ENCODE data around the gene KLHL40.

Gene KLHL40

DNA sequence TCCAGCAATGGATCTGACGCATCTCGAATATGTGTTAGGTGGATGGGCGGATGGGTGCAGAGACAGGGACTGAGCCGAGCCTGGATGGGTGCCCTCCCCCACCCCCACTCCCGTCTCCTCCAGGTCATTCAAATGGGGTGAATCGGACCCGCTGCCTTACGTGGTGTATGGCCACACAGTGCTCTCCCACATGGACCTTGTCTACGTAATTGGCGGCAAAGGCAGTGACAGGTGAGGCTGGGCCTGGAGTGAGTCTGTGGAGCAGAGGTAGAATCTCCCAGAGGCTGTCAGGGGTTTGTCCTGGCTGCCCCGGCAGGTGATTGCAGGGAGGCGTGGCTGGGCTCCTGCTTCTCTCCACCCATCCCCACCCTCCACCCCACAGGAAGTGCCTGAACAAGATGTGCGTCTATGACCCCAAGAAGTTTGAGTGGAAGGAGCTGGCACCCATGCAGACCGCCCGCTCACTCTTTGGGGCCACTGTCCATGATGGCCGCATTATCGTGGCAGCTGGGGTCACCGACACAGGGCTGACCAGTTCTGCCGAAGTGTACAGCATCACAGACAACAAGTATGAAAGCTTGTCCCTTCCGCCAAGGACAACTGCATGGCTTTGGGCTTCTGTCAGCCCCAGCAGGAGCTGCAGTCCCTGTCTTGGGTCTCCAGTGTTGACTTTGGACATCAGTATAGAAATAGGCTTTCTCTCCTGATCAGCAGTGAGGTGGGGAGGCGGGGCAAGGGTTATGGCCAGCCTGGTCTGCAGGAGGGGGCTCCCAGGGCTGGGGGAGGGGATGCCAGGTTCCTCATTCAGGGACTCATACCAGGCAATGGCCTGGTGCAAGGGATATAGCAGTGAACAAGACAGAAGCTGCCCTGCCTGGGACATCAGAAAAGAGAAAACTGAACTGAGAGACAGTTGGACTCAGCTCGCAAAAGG is 3.4 kb downstream of the KLHL40 start:
- Mint-ChIP-seq H3K4me3 (no peak overlapping the region), H3K27ac (no peak overlapping the region), H3K9me3 (no peaks in the 10 kb centered on the region), H3K4me1 (peaks cover 6% of the 10 kb centered on the region), H3K36me3 (no peaks in the 10 kb centered on the region)
- no peak for ATAC-seq
- no peak for DNase-seq (ENCODE audit: low spot score in 2 of 2)

DNA sequence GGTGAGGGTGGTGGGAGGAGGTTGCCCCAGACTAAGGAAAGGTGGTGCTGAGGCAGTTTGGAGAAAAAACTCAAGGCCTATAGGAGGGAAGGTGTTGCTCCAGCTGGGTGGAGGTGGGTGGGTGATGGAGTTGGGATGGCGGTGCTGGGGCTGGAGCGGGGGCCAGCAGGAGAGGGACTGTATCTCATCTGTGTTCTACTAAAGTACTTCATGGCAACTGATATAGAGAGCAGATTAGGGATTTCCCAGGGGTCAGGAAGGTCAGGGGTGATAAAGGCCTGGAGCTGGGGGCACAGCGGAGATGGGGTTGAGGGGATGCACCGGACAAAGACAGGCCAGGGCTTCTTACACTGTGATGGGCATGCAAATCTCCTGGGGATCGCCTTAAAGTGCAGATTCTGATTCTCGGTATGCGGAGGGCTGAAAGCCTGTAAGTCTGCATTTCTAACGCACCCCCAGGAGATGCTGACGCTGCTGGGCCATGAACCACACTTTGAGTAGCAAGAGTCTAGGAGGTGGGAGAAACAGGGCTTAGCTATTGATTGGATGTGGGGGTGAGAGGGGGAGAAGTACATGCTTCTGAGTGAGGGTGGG is 4.2 kb downstream of the KLHL40 start:
- no peaks in the 10 kb centered on the region for H3K9me3 Mint-ChIP-seq
- no peak for DNase-seq (ENCODE audit: low spot score in 2 of 2)
- peaks cover 6% of the 10 kb centered on the region for H3K4me1 Mint-ChIP-seq
- ATAC-seq: no peak
- no peak overlapping the region for H3K27ac Mint-ChIP-seq
- no peak overlapping the region for H3K4me3 Mint-ChIP-seq
- H3K36me3 Mint-ChIP-seq: no peaks in the 10 kb centered on the region

DNA sequence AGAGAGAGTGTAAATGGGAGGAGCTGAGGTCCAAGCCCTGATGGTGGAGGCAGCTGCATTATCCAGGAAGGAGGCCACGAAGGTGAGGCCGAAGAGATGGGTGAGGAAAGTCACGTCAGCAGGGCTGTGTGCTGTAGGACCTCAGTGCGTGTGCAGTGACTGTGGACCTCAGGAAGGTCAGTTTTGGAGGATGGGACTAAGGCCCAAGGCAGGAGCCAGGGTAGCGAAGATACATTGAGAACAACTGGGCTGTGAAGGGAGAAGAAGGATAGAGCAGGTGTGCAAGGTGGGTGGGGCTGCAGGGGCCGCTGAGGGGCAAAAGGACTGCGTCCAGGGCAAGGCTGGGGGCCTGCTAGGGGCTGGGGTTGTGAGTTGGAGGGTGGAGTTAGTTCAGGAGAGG is 4.9 kb downstream of the KLHL40 start:
- DNase-seq (ENCODE audit: low spot score in 2 of 2) (no peak), ATAC-seq (no peak)
- Mint-ChIP-seq H3K9me3 (no peaks in the 10 kb centered on the region), H3K36me3 (no peaks in the 10 kb centered on the region), H3K4me3 (no peak overlapping the region), H3K4me1 (peaks cover 6% of the 10 kb centered on the region), H3K27ac (no peak overlapping the region)

DNA sequence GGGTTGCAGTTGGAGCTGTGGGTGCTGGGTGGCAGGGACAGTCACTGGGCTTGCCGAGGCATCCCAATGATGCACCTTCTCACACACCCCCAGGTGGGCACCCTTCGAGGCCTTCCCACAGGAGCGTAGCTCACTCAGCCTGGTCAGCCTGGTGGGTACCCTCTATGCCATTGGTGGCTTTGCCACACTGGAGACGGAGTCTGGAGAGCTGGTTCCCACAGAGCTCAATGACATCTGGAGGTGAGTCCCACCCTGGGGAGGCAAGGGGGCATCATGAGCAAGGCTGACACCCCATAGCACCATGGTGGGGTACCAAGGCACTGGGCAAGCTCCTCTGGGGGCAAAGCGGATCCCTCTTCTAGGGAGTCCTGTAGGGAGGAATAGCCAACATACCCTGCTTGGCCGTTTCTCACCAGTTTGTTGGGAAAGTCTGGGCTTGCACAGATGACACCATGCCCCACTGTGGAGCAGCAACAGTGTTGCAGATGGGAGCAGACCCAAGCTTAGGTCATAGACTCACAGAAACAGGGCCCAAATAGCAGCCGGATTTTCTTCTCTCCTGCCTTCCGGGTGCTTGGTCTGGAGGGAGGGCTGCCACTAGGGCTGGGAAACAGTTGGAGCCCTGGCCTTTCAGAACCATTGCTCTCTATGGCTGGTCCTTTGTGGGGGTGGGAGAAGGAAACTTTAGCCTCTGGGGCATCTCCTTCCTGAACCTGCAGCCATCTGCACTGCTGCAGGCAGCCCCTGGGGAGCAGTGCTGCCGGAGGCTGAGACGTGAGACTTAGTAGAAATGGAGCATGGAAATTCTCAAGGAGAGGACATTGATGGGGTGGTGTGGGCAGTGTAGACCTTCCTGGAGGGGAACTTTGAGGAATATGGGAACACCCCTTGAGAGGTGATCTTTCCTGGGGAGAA is 5.7 kb downstream of the KLHL40 start:
- H3K4me3 Mint-ChIP-seq: no peak overlapping the region
- H3K9me3 Mint-ChIP-seq: no peaks in the 10 kb centered on the region
- no peak overlapping the region for H3K27ac Mint-ChIP-seq
- H3K36me3 Mint-ChIP-seq: no peaks in the 10 kb centered on the region
- ATAC-seq (peak; percentile 24), DNase-seq (ENCODE audit: low spot score in 2 of 2) (no peak)
- peaks cover 1% of the 10 kb centered on the region for H3K4me1 Mint-ChIP-seq

DNA sequence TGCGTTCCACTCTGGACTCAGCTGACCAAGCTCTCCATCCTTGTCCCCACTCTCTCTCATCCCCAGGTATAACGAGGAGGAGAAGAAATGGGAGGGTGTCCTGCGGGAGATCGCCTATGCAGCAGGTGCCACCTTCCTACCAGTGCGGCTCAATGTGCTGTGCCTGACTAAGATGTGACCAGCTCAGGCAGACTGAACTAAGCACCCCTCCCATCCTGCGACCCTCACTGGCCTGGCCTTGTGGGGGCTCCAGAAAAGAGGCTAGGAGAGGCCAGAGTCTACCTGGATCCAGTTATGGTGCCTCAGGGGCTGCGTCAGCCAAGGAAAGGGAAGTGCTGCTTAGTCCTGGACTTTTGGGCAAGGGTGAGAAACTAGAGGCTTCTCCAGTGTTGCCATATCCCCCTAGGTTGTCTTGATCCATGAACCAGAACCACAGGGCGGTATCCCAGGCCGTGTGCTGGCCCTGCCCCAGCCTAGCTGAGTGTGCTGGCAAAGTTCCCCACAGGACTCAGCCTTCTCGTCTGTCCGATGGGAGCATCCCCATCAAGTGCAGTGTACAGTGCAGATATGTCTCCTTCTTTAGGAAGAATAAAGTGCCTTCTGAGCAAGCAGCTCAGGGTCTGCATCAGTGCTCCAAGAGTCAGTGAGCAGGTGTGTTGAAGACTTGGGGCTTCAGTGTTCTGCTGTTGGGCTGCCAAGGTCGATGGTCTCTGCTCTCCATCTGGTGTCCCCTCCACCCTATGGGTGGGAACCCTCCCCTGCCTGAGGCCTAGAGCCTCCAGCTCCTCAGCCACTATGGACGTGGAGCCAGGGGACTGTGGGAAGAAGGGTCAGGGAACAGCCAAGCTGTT is 6.7 kb downstream of the KLHL40 start:
- ATAC-seq (no peak), DNase-seq (ENCODE audit: low spot score in 2 of 2) (no peak)
- H3K27ac Mint-ChIP-seq: no peak overlapping the region

DNA sequence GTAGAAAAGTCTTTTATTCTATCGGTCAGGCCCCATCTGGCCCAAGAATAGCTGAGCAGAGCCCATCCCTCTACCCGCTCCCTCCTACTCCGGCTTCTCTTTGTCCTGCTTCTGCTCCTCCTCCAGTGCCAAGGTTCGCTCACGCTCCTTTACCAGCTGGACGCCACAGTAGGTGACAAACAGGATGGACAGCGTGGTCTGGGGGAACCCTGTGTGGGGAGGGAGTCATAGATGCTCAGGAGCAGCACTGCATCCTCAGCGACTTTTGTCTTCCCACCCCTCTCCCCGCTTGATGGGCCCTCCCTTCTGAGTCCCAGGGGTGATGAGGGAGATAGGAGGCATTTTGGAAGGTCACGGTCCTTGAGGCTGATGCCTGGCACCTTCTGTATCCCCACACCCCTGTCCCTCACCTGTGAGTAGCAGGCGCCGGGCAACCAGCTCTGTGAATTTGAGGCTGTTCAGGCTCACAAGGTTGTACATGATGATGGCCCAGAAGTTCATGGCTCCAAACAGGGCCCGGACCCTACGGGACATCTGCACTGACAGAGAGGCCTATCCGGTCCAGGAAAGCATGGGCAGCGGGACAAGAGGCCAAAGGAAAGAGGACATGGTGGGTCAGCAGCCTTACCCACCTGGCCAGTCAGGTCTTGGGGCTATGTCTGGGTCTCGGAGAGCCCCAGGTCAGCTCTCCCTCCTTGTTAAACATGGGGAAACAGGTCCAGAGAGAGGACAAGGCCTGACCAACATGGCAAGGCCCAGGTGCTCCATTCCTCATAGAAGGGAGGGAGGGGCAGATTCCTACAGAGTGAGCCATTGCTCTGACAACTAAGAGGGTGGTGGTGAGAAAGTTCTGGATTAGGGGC is 7.6 kb downstream of the KLHL40 start:
- H3K9me3 Mint-ChIP-seq: no peaks in the 10 kb centered on the region

More for the DNA sequence above, 6.7 kb downstream of the KLHL40 start:
- H3K4me1 Mint-ChIP-seq: no peaks in the 10 kb centered on the region
- H3K9me3 Mint-ChIP-seq: no peaks in the 10 kb centered on the region
- H3K4me3 Mint-ChIP-seq: no peak overlapping the region
- H3K36me3 Mint-ChIP-seq: no peaks in the 10 kb centered on the region

DNA sequence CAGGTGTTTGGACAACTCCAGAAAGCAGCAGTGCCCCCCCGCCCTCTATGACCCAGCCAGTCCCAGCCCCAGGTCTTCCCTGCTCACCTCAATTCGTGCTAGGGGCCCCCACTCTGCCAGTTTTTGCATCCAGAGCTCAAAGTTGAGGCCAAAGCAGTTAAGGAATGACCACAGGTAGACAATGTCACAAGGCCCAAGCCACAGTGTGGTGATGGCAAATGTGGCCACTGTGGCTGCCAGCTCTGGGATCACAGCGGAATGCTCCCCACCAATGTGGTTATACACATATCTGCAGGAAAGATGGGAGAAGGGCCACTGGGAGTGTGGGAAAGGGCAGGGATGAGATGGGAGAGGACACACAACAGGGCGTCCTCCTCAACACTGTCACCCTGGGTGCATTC is 8.2 kb downstream of the KLHL40 start:
- ATAC-seq: no peak
- Mint-ChIP-seq H3K27ac (no peak overlapping the region), H3K36me3 (no peaks in the 10 kb centered on the region), H3K9me3 (no peaks in the 10 kb centered on the region), H3K4me3 (no peak overlapping the region), H3K4me1 (peaks cover 5% of the 10 kb centered on the region)
- no peak for DNase-seq (ENCODE audit: low spot score in 2 of 2)

More for the DNA sequence above, 7.6 kb downstream of the KLHL40 start:
- ATAC-seq: no peak
- H3K4me3 Mint-ChIP-seq: no peak overlapping the region
- no peaks in the 10 kb centered on the region for H3K4me1 Mint-ChIP-seq
- H3K27ac Mint-ChIP-seq: no peak overlapping the region
- DNase-seq (ENCODE audit: low spot score in 2 of 2): no peak
- H3K36me3 Mint-ChIP-seq: no peaks in the 10 kb centered on the region

DNA sequence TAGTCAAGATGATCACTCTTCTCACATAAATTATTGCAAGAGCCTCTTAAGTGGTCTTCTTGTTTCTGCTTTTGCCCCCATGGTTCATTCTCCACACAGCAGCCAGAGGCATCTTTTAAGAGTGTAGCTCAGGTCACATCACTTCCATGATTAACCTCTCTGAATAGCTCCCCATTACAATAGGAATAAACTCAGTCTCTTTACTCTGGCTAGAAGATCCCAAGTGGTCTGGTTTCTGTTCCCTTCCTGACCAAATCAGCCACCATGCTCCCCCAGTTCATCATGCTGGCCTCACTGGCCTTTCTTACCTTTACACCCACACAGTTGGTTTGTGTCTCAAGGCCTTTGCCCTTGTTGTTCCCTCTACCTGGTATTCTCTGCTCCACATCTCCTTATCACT is 9.0 kb downstream of the KLHL40 start:
- no peak for ATAC-seq
- no peak for DNase-seq (ENCODE audit: low spot score in 2 of 2)
- no peak overlapping the region for H3K4me3 Mint-ChIP-seq
- H3K36me3 Mint-ChIP-seq: no peaks in the 10 kb centered on the region
- no peak overlapping the region for H3K27ac Mint-ChIP-seq
- H3K4me1 Mint-ChIP-seq: peaks cover 11% of the 10 kb centered on the region
- H3K9me3 Mint-ChIP-seq: no peaks in the 10 kb centered on the region

DNA sequence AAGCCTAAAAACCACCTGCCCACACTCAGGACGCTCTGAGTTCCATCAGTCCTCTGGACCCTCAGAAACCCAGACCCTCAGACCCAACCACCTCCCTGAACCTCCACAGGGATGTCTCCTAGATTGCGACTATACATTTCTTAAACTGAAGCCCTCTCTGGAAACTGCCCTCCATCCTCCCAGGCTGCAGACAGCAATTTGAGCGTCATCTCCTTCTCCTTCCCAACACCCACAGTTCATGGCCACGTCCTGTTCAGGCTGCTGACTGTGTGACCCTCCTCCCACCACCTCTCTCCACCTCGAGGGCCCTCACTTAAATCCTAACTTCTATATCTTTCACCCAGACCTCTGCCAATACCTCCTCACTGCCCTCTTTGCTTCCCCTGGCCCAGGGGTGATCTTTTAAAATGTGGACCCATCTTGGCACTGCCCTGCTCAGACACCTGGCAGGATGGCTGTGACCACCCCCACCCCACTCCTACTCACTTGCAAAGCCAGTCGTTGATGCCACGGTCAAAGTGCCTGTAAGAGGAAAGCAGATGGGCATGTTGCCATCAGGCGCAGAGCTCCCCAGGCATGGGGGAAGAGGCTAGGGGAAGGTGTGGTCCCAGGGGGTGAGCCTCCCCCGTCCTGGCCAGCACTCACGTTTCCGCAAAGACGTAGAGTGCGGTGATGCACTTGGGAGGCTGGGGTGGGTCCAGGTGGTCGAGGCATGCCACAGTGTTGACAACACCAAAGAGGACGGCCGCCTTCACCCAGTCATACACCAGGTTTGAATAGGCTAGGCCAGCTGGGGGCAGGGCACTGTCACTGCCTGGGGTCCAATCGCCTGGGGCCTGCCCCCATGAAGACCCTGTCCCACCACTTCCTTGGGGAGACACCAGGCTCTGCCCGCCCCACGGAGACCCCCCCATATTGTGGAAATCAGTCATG is 11.3 kb downstream of the KLHL40 start:
- Mint-ChIP-seq H3K4me1 (peaks cover 28% of the 10 kb centered on the region), H3K36me3 (no peaks in the 10 kb centered on the region), H3K27ac (no peak overlapping the region), H3K9me3 (no peaks in the 10 kb centered on the region), H3K4me3 (no peak overlapping the region)
- ATAC-seq: no peak
- DNase-seq (ENCODE audit: low spot score in 2 of 2): no peak

DNA sequence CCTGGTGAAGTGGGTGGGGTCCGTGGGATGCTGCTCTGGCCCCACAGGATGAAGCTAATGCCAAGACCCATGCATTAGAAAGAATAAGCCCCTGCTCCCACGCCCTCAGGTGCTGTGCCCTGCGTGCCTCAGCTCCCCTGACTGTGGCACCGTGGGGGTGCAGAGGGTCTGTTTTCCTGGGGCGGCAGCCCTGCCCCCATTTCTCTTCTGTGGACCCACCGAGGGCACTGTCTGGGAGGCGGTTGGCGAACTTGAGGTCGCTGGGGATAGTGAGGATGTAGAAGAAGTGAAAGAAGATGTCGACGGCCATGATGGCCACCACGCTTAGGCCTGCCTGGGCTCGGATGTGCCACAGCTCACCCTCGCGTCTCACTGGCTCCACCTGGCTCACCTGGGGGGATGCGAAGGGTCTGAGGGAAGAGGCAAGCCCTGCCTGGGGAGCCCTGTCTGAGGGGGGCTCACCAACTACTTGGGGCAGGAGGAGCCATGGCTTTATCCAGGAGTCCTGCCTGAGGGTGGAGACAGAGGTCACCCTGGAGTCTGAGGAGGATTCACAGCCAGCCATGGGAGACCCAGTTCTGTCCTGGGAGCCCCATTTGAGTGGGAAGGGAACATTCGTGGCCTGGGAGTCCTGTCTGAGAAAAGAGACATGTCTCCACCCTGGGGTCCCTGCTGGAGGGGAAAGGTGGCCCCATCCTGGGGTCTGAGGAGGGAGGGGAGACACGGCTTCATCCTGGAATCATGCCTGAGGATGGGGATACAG is 12.1 kb downstream of the KLHL40 start:
- DNase-seq (ENCODE audit: low spot score in 2 of 2): no peak
- no peaks in the 10 kb centered on the region for H3K36me3 Mint-ChIP-seq
- no peak for ATAC-seq
- H3K27ac Mint-ChIP-seq: no peak overlapping the region
- H3K4me3 Mint-ChIP-seq: no peak overlapping the region
- no peaks in the 10 kb centered on the region for H3K9me3 Mint-ChIP-seq
- H3K4me1 Mint-ChIP-seq: peaks cover 28% of the 10 kb centered on the region

DNA sequence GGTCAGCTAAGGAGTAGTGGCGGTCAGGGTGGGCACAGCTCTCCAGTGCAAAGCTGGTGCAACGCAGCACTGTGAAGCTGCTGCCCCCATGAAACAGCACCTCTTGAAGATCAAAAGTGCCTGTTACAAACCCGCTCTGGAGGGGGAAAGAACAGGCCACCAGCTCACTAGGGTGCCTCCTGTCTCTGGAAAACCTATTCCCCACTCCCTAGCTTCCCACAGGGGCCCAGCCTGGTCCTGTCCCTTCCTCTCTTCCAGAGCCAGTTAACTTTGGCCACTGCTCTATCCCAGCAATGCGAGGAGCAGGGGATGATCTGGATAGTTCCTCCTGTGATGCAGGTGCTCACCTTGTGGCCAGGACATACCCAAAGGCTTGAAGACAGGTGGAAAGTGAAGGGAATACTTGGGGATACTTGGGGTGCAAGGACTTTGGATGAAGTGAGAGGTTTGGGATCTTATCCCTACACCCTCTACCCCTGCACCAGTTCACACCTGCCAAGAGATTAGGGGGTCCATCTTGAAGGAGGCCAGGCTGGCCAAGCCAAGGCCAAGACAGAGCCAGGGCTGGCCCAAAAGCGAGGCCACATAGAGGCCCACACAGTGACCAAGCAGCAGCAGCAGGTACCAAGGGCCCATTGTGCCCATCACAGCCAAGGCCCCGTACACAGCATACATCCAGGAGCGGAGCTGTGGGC is 13.0 kb downstream of the KLHL40 start:
- no peak for ATAC-seq
- DNase-seq (ENCODE audit: low spot score in 2 of 2): no peak
- H3K4me1 Mint-ChIP-seq: peaks cover 28% of the 10 kb centered on the region
- no peak overlapping the region for H3K4me3 Mint-ChIP-seq
- H3K36me3 Mint-ChIP-seq: no peaks in the 10 kb centered on the region
- H3K27ac Mint-ChIP-seq: no peak overlapping the region
- H3K9me3 Mint-ChIP-seq: no peaks in the 10 kb centered on the region

DNA sequence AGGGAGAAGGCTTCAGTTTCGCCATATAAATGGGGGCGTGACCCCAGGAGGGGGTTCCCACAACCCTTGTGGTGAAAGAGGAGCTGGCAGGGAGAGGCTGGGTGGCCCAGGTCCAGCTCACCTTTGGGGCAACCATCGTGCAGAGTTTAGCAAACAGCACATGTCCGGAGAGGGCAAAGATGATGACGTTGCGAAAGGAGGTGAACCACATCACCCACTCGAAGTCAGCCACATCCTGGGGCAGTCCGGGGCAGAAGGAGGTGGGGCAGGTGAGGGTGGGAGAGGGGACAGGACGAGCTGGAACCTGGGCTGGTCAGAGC is 13.5 kb downstream of the KLHL40 start:
- Mint-ChIP-seq H3K36me3 (no peaks in the 10 kb centered on the region), H3K4me3 (no peak overlapping the region), H3K9me3 (no peaks in the 10 kb centered on the region), H3K4me1 (peaks cover 28% of the 10 kb centered on the region), H3K27ac (no peak overlapping the region)
- DNase-seq (ENCODE audit: low spot score in 2 of 2): no peak
- ATAC-seq: peak; percentile 69
